ENCODE measurements around the gene GP1BA.

GRCh38 chr17:4902540-4902939 is 29.5 kb upstream of the GP1BA start:
- TF ChIP-seq CTCF (conservative IDR thresholded peaks at IDR 0.05 in 1 of 2, IDR thresholded peaks at IDR 0.05 in 1 of 2; ENCODE audit: extremely low read depth in 1 of 2, insufficient read depth in 1 of 2, low read depth in 1 of 2, low read length in 2 of 2) (no peak), EZH2 (IDR thresholded peaks at IDR 0.05; ENCODE audit: borderline replicate concordance, low read length) (no peak)
